IMR-90 (cell line): Measurements from ENCODE around the gene ABHD18. TPM values are rescaled to one million over a fixed set of nuclear protein-coding genes. Genes with fewer than 3 reads are reported as not detected.
A peak's percentile ranks its signal among the peaks of the same experiment; 100 is the strongest.
"Not testable (repeated sequence)": the region's sequence is repeated elsewhere in the genome, so short reads cannot be mapped to it uniquely, and the experiment has no call there.

ENCODE experiments used
- ATAC-seq: fragments of 200-7000 bp; cut with Tn5 transposase; 2 replicates; pipeline ENCODE4 v1.9.1; 2020; ENCODE audit warnings: low read depth, mild to moderate bottlenecking, moderate library complexity
- BruUV-seq: library from RNA; stranded (reverse); fragments of 400-500 nt; replicated peaks from 2 replicates; lab custom pipeline; 2021; lab: Mats Ljungman, UMichigan
- CTCF ChIA-PET: fragments of 300-600 bp; formaldehyde crosslinking; extraction: SDS; loops from one replicate; lab custom pipeline; 2021; ENCODE audit warnings: antibody characterized with exemption; lab: Yijun Ruan, JAX
- POLR2A ChIA-PET: fragments of 300-600 bp; sonication (Branson Sonifier 250); formaldehyde crosslinking; loops from one replicate; lab custom pipeline; 2022; ENCODE audit warnings: antibody characterized with exemption; ENCODE audit not compliant: unreplicated experiment; lab: Charles Lee
- DNase-seq: peaks from one replicate; pipeline ENCODE4 v3.0.0; 2013
- H2AFZ ChIP-seq: replicated peaks from 2 replicates; pipeline ENCODE3; 2013; ENCODE audit warnings: low read length, mild to moderate bottlenecking; ENCODE audit not compliant: poor library complexity
- H2AK5ac ChIP-seq: 2 replicates; pipeline ENCODE4 v1.6.1; 2013; ENCODE audit warnings: low read depth, low read length, inconsistent platforms
- H2AK9ac ChIP-seq: replicated peaks from 2 replicates; pipeline ENCODE3; 2013; ENCODE audit warnings: mild to moderate bottlenecking, low read depth, low read length, moderate library complexity; ENCODE audit not compliant: poor library complexity
- H2BK120ac ChIP-seq: 2 replicates; pipeline ENCODE4 v1.6.1; 2013; ENCODE audit warnings: low read depth, low read length, inconsistent platforms
- H2BK15ac ChIP-seq: 3 replicates; pipeline ENCODE4 v1.6.1; 2013; ENCODE audit warnings: low read depth, low read length, inconsistent platforms
- H2BK20ac ChIP-seq: 2 replicates; pipeline ENCODE4 v1.6.1; 2013; ENCODE audit warnings: low read depth, mild to moderate bottlenecking, inconsistent platforms, low read length, moderate library complexity
- H2BK5ac ChIP-seq: 2 replicates; pipeline ENCODE4 v1.6.1; 2013; ENCODE audit warnings: mild to moderate bottlenecking, low read depth, low read length, inconsistent platforms; ENCODE audit not compliant: poor library complexity, severe bottlenecking
- H3K14ac ChIP-seq: replicated peaks from 2 replicates; pipeline ENCODE4 v1.6.1; 2013; ENCODE audit warnings: low read depth, low read length, inconsistent platforms
- H3K18ac ChIP-seq: 2 replicates; pipeline ENCODE4 v1.6.1; 2013; ENCODE audit warnings: low read depth, low read length, control low read depth
- H3K23ac ChIP-seq: 2 replicates; pipeline ENCODE4 v1.6.1; 2013; ENCODE audit warnings: low read depth, low read length, inconsistent platforms
- H3K27ac ChIP-seq: 2 replicates; pipeline ENCODE4 v1.5.1; 2013; ENCODE audit warnings: mild to moderate bottlenecking, control low read depth, low read length; ENCODE audit not compliant: insufficient read depth
- H3K27me3 ChIP-seq: 2 replicates; pipeline ENCODE4 v1.6.1; 2013; ENCODE audit warnings: low read length; ENCODE audit not compliant: control insufficient read depth, insufficient read depth
- H3K36me3 ChIP-seq: 2 replicates; pipeline ENCODE4 v1.6.1; 2013; ENCODE audit warnings: low read length, mixed read lengths; ENCODE audit not compliant: control insufficient read depth, insufficient read depth
- H3K4ac ChIP-seq: 2 replicates; pipeline ENCODE4 v1.6.1; 2013; ENCODE audit warnings: low read depth, low read length, inconsistent platforms
- H3K4me1 ChIP-seq: 2 replicates; pipeline ENCODE4 v1.6.1; 2013; ENCODE audit warnings: low read length, mixed read lengths; ENCODE audit not compliant: control insufficient read depth, insufficient read depth
- H3K4me2 ChIP-seq: 2 replicates; pipeline ENCODE4 v1.6.1; 2013; ENCODE audit warnings: low read depth, mild to moderate bottlenecking, control low read depth, low read length, moderate library complexity
- H3K4me3 ChIP-seq: 2 replicates; pipeline ENCODE4 v1.5.1; 2013; ENCODE audit warnings: low read depth, mild to moderate bottlenecking, control low read depth, low read length, moderate library complexity; ENCODE audit not compliant: insufficient read depth
- H3K56ac ChIP-seq: 2 replicates; pipeline ENCODE4 v1.6.1; 2013; ENCODE audit warnings: low read length, inconsistent platforms; ENCODE audit not compliant: insufficient read depth; ENCODE audit errors: extremely low read depth
- H3K79me1 ChIP-seq, 2 experiments: 2 replicates each; pipeline ENCODE4 v1.6.1; 2013; ENCODE audit warnings: low read length in 2 of 2, inconsistent platforms in 1 of 2, low read depth in 1 of 2
- H3K9ac ChIP-seq: 2 replicates; pipeline ENCODE4 v1.6.1; 2013; ENCODE audit warnings: low read depth, low read length, control low read depth
- H3K9me1 ChIP-seq: 2 replicates; pipeline ENCODE4 v1.6.1; 2013; ENCODE audit warnings: low read length, inconsistent platforms; ENCODE audit not compliant: insufficient read depth
- H3K9me3 ChIP-seq: 2 replicates; pipeline ENCODE4 v1.6.1; 2013; ENCODE audit warnings: low read length; ENCODE audit not compliant: control insufficient read depth, insufficient read depth
- H4K20me1 ChIP-seq: 2 replicates; pipeline ENCODE4 v1.6.1; 2013; ENCODE audit warnings: low read length, inconsistent platforms; ENCODE audit not compliant: insufficient read depth
- H4K5ac ChIP-seq: 2 replicates; pipeline ENCODE4 v1.6.1; 2013; ENCODE audit warnings: mild to moderate bottlenecking, low read depth, low read length, control low read depth
- H4K8ac ChIP-seq, 2 experiments: 2 replicates each; pipeline ENCODE4 v1.6.1; 2013; ENCODE audit warnings: low read depth in 2 of 2, low read length in 2 of 2, control low read depth in 1 of 2, inconsistent platforms in 1 of 2
- H4K91ac ChIP-seq: 2 replicates; pipeline ENCODE4 v1.6.1; 2013; ENCODE audit warnings: low read depth, low read length, inconsistent platforms; ENCODE audit not compliant: insufficient read depth
- WGBS, 2 experiments: methylation state at CpG; one replicate each; pipeline versions ENCODE4 v1.1.5 to v1.1.7; 2013; ENCODE audit warnings: missing lambda C conversion rate in 2 of 2; ENCODE audit not compliant: insufficient read length in 1 of 2; ENCODE audit errors: extremely low coverage in 2 of 2; 5-methylcytosine and 5-hydroxymethylcytosine counted together
- dilution Hi-C: fragments of 300-500 bp; cut with HindIII; formaldehyde crosslinking; loops from one replicate; pipeline ENCODE4 v1.14.3; 2018; ENCODE audit warnings: low sequenced_read_pairs; ENCODE audit not compliant: unreplicated experiment
- in situ Hi-C: fragments of 300-500 bp; cut with MboI; formaldehyde crosslinking; loops from 3 replicates; pipeline ENCODE4 v1.14.3; 2019; ENCODE audit warnings: low sequenced_read_pairs, inconsistent platforms, mixed read lengths
- intact Hi-C: fragments of 100-400 bp; cut with micrococcal nuclease; formaldehyde crosslinking; loops from 2 replicates; pipeline ENCODE4 v1.10.0; 2022
- polyA plus RNA-seq, 3 experiments: library from polyadenylated mRNA; depleted of rRNA; stranded (reverse); fragments of >200 nt; gene quantifications; 2 replicates each; pipeline ENCODE4 v1.2.3, GENCODE V29; 2012; ENCODE audit warnings: low replicate concordance in 1 of 3
- total RNA-seq: library from RNA; depleted of rRNA; stranded (reverse); fragments of >200 nt; gene quantifications from 2 replicates; pipeline ENCODE4 v1.2.3, GENCODE V29; 2012

ABHD18 gene
- total and polyA plus RNA-seq, 2 of the 4 experiments (the other 2 are of a cell fraction): 2.4 to 4.3 TPM

GRCh38 chr4:127964426-127965061 lies 662 bp upstream of the ABHD18 start:
- H3K36me3 ChIP-seq, H3K9me3 ChIP-seq, H2AK5ac ChIP-seq, in situ Hi-C loops, DNase-seq, H3K18ac ChIP-seq, H2BK15ac ChIP-seq, dilution Hi-C loops, BruUV-seq, H4K20me1 ChIP-seq, POLR2A ChIA-PET, H3K9me1 ChIP-seq, H3K27me3 ChIP-seq, H3K4me1 ChIP-seq: not testable (repeated sequence)
- Histone ChIP-seq H3K9ac (peak overlapping the region; percentile 79), H3K27ac (peak overlapping the region; percentile 63), H3K14ac (peak overlapping the region; percentile 90; the same call in 1 of the 2 replicates), H3K23ac (peak overlapping the region; percentile 94), H3K79me1 (peaks cover 8 to 50% of the 10 kb centered on the region in 2 experiments), H3K4me3 (peak overlapping the region; percentile 69), H3K56ac (0 out of 2 replicates have a peak overlapping the region, but pooled peaks have one; percentile 48), H2AK9ac (peak overlapping the region; percentile 94), H4K8ac (peak overlapping the region; percentile 41 to 88; a peak in 3 of 4 replicates), H4K5ac (peak overlapping the region; percentile 31), H2BK5ac (peak overlapping the region; percentile 49), H2AFZ (peak overlapping the region; percentile 99), H4K91ac (peak overlapping the region; percentile 55), H2BK120ac (peak overlapping the region; percentile 77), H3K4ac (peak overlapping the region; percentile 96), H2BK20ac (peak overlapping the region; percentile 54; the same call in 1 of the 2 replicates), H3K4me2 (peak overlapping the region; percentile 72)
- peak; percentile 42 for ATAC-seq
- intact Hi-C loops: loop anchor here (2.0 to 10.0 kb wide), 2 partner anchors 96 to 180 kb away; partner anchors contain the start of genes HSPA4L and LARP1B
- CTCF ChIA-PET: interaction anchor here (0.9 to 1.1 kb wide), 2 partner anchors 55 to 96 kb away, joined by 3 read pairs; partner anchors contain the start of gene LARP1B
- WGBS, 2 experiments: 0% methylated on average over 9 of the region's 41 CpGs; no CpG with 5 or more reads in 1 of the 2 experiments
